ENCODE results near the gene FGF12. TPM values are rescaled to one million over a fixed set of nuclear protein-coding genes. Genes with fewer than 3 reads are reported as not detected.

The FGF12 gene
- total RNA-seq, 4 donors from 2014 or later = 0.32 to 0.55 TPM; not detected in 2

DNA sequence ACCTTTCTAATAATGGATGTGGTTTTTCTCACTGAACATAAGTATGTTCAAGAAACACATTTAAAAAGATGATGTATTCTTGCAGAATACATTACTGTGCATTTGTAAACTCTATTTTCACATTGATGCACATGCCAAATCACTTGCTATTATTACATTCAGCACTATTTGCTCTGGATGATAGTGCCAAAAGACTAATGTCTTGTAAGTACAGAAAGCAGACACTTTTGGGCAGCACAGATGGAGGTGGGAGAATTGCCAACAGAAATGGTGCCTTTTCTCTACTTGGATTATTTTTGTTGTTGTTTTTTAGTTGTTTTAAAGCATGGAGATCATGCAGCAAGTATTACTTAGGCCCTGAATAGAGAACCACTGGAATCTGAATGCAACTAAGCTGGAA, 10.2 kb upstream of the FGF12 start:
- H3K9me3 ChIP-seq = no peaks in the 10 kb centered on the region
- intact Hi-C loops (cut with DNase I; ENCODE audit: low total_unique reads) (no loop called here), in situ Hi-C loops (cut with MboI; ENCODE audit: low pct_ligation_motif_present in 1 of 4, low pct_unique_long_range_greater_than_20kb in 1 of 4, low sequenced_read_pairs in 3 of 4) (no loop called here)
- H3K27ac ChIP-seq = no peak overlapping the region
- DNase-seq = no peak
- no peaks in the 10 kb centered on the region for H3K27me3 ChIP-seq
- no peak overlapping the region for H3K4me3 ChIP-seq
- no peaks in the 10 kb centered on the region for H3K4me1 ChIP-seq
- TF ChIP-seq POLR2AphosphoS5 (IDR thresholded peaks at IDR 0.05) = no peak
- no peak for TF ChIP-seq POLR2A (IDR thresholded peaks at IDR 0.05)
- TF ChIP-seq EP300 (IDR thresholded peaks at IDR 0.05; ENCODE audit: low read depth) = no peak
- no peak for TF ChIP-seq CTCF (IDR thresholded peaks at IDR 0.05)
- H3K36me3 ChIP-seq = no peaks in the 10 kb centered on the region

- in situ Hi-C loops (cut with MboI; ENCODE audit: low pct_ligation_motif_present in 1 of 4, low pct_unique_long_range_greater_than_20kb in 1 of 4, low sequenced_read_pairs in 3 of 4) = no loop called here
- Histone ChIP-seq H3K4me3 (no peak overlapping the region), H3K27ac (no peak overlapping the region), H3K27me3 (no peaks in the 10 kb centered on the region), H3K9me3 (no peaks in the 10 kb centered on the region), H3K4me1 (no peaks in the 10 kb centered on the region), H3K36me3 (no peaks in the 10 kb centered on the region)
- DNase-seq = no peak
- no peak for TF ChIP-seq CTCF (IDR thresholded peaks at IDR 0.05)
- TF ChIP-seq POLR2A (IDR thresholded peaks at IDR 0.05) = no peak
- TF ChIP-seq POLR2AphosphoS5 (IDR thresholded peaks at IDR 0.05) = no peak
- TF ChIP-seq EP300 (IDR thresholded peaks at IDR 0.05; ENCODE audit: low read depth) = no peak
- WGBS, 2 donors (ENCODE audit: low coverage in 1 of 2) = 63 to 69% methylated on average over 3 of the region's 3 CpGs
- intact Hi-C loops (cut with DNase I; ENCODE audit: low total_unique reads) = no loop called here
These were observed 3.9 kb upstream of the FGF12 start for GRCh38 chr3:192731233-192731632.

GRCh38 chr3:192726385-192726784, 956 bp downstream of the FGF12 start:
- in situ Hi-C loops (cut with MboI; ENCODE audit: low pct_ligation_motif_present in 1 of 4, low pct_unique_long_range_greater_than_20kb in 1 of 4, low sequenced_read_pairs in 3 of 4) = no loop called here
- WGBS, 2 donors (ENCODE audit: low coverage in 1 of 2) = 33 to 59% methylated on average over 2 of the region's 2 CpGs
- H3K4me3 ChIP-seq = no peak overlapping the region
- H3K4me1 ChIP-seq = no peaks in the 10 kb centered on the region
- TF ChIP-seq POLR2A (IDR thresholded peaks at IDR 0.05) (no peak), CTCF (IDR thresholded peaks at IDR 0.05) (no peak), EP300 (IDR thresholded peaks at IDR 0.05; ENCODE audit: low read depth) (no peak), POLR2AphosphoS5 (IDR thresholded peaks at IDR 0.05) (no peak)
- H3K27me3 ChIP-seq = no peaks in the 10 kb centered on the region
- H3K36me3 ChIP-seq = no peaks in the 10 kb centered on the region
- intact Hi-C loops (cut with DNase I; ENCODE audit: low total_unique reads) = no loop called here
- no peaks in the 10 kb centered on the region for H3K9me3 ChIP-seq
- no peak for DNase-seq
- no peak overlapping the region for H3K27ac ChIP-seq

GRCh38 chr3:192719964-192720363, 7.4 kb downstream of the FGF12 start:
- DNase-seq = no peak
- intact Hi-C loops (cut with DNase I; ENCODE audit: low total_unique reads) = no loop called here
- no peak for TF ChIP-seq POLR2A (IDR thresholded peaks at IDR 0.05)
- Histone ChIP-seq H3K27me3 (no peaks in the 10 kb centered on the region), H3K4me3 (no peak overlapping the region), H3K36me3 (no peaks in the 10 kb centered on the region), H3K4me1 (no peaks in the 10 kb centered on the region), H3K27ac (no peak overlapping the region), H3K9me3 (no peaks in the 10 kb centered on the region)
- 71 to 73% methylated on average over 3 of the region's 3 CpGs for WGBS, 2 donors (ENCODE audit: low coverage in 1 of 2)
- in situ Hi-C loops (cut with MboI; ENCODE audit: low pct_ligation_motif_present in 1 of 4, low pct_unique_long_range_greater_than_20kb in 1 of 4, low sequenced_read_pairs in 3 of 4) = no loop called here

DNA sequence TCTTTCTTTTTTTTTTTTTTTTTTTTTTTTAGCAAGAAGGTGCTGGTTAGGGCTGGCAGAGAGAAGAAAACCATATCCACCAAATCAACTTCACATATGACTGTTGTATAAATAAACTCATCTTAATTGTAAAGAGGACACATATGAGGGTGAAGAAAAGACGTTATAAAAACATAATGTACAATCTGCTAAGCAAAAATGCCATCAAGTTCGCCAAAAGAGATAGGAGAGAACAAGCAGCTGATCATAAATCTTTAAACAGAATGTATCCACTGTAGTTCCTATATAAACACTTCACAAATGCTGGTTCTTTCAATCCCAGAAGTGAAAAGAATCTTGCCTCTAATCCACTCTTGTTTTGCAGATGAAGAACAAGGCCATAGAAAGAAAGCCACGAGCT, 9.2 kb downstream of the FGF12 start:
- no peaks in the 10 kb centered on the region for H3K27me3 ChIP-seq
- H3K36me3 ChIP-seq = no peaks in the 10 kb centered on the region
- DNase-seq = no peak
- intact Hi-C loops (cut with DNase I; ENCODE audit: low total_unique reads) (no loop called here), in situ Hi-C loops (cut with MboI; ENCODE audit: low pct_ligation_motif_present in 1 of 4, low pct_unique_long_range_greater_than_20kb in 1 of 4, low sequenced_read_pairs in 3 of 4) (no loop called here)
- H3K27ac ChIP-seq = no peak overlapping the region
- H3K4me1 ChIP-seq = no peaks in the 10 kb centered on the region
- 14 to 20% methylated on average over 3 of the region's 3 CpGs for WGBS, 2 donors (ENCODE audit: low coverage in 1 of 2)
- TF ChIP-seq EP300 (IDR thresholded peaks at IDR 0.05; ENCODE audit: low read depth) = no peak
- no peaks in the 10 kb centered on the region for H3K9me3 ChIP-seq
- no peak overlapping the region for H3K4me3 ChIP-seq
